Stimulated activated CD8-positive, alpha-beta memory T cell treated with anti-CD3 and anti-CD28 coated beads, Interleukin-7, amount 100 ng/mL, for 1 hour (primary cell): ENCODE data around the gene SUMO3.

Source experiments
- DNase-seq, 2 donors: peaks; one replicate each; pipeline ENCODE4 v3.0.0-alpha.2; 2020; ENCODE audit warnings: low read depth in 2 of 2

The SUMO3 gene

GRCh38 chr21:44778499-44778911 is 39.4 kb downstream of the SUMO3 start:
- DNase-seq, result no peak

GRCh38 chr21:44778094-44778493 is 39.8 kb downstream of the SUMO3 start:
- DNase-seq, result no peak

DNA sequence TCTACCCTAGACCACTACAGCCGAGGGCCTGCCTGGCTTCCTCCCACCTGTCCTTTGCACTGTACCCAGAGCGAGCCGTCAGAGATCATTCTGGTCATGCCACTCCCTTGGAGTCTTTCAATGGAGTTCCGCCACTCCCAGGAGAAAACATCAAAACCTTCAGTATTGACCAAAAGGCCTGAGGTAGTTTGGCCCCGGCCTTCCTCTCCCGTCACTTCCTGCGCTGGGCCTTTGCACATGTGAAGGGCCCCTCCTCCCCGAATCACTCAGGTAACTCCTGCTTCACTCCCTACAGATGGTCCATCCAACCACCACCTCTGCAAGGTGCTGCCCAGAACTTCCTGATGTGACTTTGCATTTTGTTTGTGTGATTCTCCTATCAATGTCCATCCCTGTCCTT is 42.9 kb downstream of the SUMO3 start:
- DNase-seq, result no peak

GRCh38 chr21:44773291-44773932 is 44.5 kb downstream of the SUMO3 start:
- no peak for DNase-seq

- no peak for DNase-seq
Measured at GRCh38 chr21:44771896-44772525, 45.9 kb downstream of the SUMO3 start.

- DNase-seq, result no peak
Measured at GRCh38 chr21:44767834-44768831, 49.7 kb downstream of the SUMO3 start.

GRCh38 chr21:44766818-44767354 is 51.0 kb downstream of the SUMO3 start:
- DNase-seq, result no peak

GRCh38 chr21:44766014-44766817 is 51.6 kb downstream of the SUMO3 start:
- no peak for DNase-seq

- DNase-seq, result peak in 1 of 2 donors; percentile 12
Measured at GRCh38 chr21:44765231-44766013, 52.4 kb downstream of the SUMO3 start.

DNA sequence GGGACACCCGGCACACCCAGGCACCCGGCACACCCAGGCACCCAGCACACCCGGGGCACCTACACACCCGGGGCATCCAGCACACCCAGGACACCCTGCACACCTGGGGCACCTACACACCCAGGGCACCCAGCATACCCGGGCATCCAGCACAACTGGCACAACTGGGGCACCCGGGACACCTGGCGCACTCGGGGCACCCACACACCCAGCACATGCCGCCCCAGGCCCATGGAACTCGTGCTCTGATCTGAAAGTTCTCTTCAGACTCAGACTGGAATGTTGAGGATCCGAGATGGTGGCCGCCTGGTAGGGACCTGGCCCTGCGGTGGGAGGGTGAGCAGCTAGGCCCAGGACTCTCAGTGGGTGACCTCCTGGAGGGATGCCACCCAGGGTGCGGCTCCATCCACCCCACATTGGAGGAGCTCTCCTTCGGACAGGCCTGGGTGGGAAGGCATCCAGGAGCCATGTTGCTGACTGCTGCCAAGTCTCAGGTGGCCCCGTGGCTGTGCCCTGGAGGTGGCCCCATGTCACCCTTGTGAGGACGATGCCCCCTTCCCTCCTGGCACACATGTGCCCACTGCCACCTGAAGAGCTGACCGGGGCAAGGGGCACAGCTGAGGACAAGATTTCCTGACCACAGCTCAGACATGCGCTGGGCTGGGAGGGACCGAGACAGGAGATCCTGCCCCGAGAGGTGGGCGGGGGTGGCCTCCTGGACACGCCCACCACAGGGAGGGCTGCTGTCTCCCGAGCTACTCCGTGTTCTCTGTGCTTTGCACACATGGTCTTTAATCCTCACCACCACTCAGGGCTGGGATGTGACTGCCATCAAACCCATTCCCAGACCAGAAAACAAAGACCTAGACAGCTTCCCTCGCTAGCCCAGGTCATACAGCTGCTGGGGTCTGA is 53.3 kb downstream of the SUMO3 start:
- DNase-seq, result no peak

DNA sequence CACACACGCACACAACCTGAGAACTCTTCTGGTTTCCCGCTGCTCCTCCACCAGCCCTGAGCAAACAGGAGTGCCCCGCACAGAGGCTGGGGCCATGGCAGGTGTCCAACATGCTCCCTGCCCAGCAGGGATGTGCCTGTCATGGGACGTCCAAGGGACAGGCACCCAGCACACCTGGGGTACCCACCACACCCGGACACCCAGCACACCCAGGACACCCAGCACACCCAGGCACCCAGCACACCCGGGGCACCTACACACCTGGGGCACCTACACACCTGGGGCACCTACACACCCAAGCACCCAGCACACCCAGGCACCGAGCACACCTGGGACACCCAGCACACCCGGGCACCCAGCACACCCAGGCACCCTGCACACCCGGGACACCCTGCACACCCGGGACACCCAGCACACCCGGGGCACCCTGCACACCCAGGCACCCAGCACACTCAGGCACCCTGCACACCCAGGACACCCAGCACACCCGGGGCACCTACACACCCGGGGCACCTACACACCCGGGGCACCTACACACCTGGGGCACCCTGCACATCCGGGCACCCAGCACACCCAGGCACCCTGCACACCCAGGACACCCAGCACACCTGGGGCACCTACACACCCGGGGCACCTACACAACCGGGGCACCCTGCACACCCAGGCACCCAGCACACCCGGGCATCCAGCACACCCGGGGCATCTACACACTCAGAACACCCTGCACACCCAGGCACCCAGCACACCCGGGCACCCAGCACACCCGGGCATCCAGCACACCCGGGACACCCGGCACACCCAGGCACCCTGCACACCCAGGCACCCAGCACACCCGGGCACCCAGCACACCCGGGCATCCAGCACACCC is 54.2 kb downstream of the SUMO3 start:
- no peak for DNase-seq

GRCh38 chr21:44763050-44763378 is 54.8 kb downstream of the SUMO3 start:
- DNase-seq, result no peak

- DNase-seq, result no peak
Measured at GRCh38 chr21:44762221-44763049, 55.4 kb downstream of the SUMO3 start.

GRCh38 chr21:44761747-44762208 is 56.1 kb downstream of the SUMO3 start:
- DNase-seq, result no peak

- no peak for DNase-seq
Measured at GRCh38 chr21:44761011-44761729, 56.7 kb downstream of the SUMO3 start.

DNA sequence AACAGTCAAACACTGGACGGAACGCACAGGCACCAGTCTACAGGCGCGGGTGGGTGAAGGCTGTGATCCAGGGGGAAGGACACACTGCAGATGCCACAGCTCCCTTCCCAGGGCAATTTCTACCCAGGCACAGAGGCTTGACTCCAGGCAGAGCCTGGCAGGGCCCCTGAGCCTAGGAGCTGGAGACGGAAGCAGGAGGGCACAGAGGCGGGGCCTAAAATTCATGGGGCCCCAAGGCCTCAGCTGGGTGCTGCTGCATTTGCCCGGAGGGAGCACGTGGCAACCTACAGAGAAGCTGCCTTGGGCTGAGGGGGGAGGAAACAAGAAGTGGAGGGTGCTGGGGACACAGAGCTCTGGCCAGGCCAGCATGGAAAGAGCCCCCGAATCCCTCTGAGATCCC is 57.5 kb downstream of the SUMO3 start:
- DNase-seq, result no peak
